Activated CD4-positive, CD25-positive, alpha-beta regulatory T cell (primary cell): ENCODE data around the gene TBC1D22A.

Experiments
- DNase-seq, 4 experiments: peaks; one replicate each; lab custom pipeline; 2025; lab: John Stamatoyannopoulos, UW

The TBC1D22A gene

GRCh38 chr22:46995501-46996360 lies 233.3 kb downstream of the TBC1D22A start:
- no peak for DNase-seq

GRCh38 chr22:46996595-46997310 lies 234.3 kb downstream of the TBC1D22A start:
- DNase-seq = no peak

GRCh38 chr22:46997311-46997970 lies 235.0 kb downstream of the TBC1D22A start:
- DNase-seq = no peak

DNA sequence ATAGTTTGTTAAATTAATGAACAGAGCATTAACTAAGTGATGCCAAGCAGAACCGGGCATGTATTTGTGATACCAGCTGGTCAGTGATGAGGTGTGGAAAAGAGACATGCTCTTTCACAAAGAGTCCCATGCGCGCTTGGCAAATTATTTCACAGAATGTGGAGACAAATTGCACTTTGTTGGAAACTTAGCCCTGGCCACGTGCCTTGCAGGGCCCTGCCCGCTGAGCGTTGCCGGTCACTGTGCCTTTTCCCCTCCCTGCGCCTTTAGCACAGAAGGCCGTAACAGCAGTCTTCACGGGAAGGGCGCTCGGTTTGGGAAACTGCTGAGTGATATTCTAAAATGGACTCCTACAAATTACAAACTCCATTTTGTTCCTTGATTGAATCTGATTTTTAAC lies 235.9 kb downstream of the TBC1D22A start:
- no peak for DNase-seq

- no peak for DNase-seq
Measured at GRCh38 chr22:47000256-47000655, 237.8 kb downstream of the TBC1D22A start.

DNA sequence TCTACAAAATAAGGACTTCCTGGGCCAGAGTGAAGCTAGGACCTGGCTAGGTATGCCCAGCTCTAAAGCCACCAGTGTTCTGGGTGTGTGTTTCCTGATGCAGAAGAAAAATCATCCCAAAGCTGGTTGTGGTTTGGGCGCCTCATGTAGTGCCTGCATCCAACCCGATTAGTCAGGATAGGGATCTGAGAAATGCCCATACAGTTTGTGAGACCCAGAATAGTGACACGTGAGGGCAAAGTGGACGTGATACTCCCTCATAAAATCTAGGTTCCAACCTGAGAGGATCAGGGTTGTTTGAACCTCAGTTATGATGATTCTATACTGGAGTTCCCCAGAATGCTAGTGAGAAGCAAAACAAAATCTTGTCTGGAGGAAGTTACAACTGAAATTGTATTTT lies 238.4 kb downstream of the TBC1D22A start:
- no peak for DNase-seq

GRCh38 chr22:47001288-47001687 lies 238.8 kb downstream of the TBC1D22A start:
- no peak for DNase-seq

GRCh38 chr22:47002692-47003091 lies 240.2 kb downstream of the TBC1D22A start:
- DNase-seq = no peak

DNA sequence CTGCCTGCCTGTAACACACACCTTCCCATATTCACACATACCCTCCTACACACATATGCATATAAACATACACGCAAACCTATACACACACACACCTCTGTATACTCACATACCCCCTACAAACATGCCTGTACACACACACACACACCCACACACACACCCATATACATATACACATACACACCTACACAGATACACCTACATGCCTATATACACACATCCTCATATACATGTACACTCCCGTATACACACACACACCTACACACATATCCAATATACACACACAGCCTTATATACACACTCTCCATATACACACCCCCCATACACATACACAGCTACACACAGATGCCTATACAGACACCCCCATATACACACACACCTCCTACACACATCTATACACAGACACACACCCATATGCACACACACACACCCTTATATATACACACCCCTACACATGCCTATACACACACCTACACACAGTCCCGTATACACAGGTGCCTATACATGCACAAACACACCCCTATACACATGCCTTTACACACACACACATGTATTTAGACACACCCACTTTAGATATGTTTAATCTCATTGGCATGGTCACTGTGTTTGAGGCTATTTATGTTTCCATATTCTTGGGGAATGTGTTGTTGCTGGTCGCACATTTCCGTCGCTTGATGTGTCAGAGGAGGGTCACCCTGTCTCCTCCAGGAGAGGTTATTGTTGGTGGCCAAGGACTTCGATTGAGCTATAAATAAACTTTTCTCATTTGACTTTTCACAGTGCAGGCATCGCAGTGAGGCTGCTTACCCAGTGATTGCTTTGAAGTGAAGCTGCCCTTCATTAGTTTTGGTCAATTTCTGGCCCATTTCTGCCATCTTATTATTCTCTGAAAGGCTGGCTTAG lies 243.3 kb downstream of the TBC1D22A start:
- no peak for DNase-seq

DNA sequence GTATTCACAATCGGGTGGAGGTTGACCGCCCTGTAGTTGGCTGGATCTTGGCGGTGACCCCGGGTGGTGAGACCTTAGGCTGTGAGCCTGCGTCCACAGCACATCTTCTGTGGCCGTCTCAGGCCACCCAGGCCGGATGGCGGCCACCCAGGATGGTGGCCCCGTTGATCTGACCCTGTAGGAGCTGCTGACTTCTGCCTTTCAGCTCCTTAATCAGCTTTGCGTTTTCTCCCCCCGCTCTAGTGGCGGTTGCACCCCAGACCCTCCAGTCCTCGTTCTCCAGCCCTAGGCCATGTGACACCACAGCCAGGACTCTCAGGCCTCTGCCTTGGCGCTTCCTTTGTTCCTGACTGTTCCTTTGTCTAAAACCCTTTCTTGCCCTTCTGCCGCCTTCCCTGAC lies 244.0 kb downstream of the TBC1D22A start:
- DNase-seq = no peak

- no peak for DNase-seq
Measured at GRCh38 chr22:47006869-47007268, 244.4 kb downstream of the TBC1D22A start.

GRCh38 chr22:47007496-47007895 lies 245.0 kb downstream of the TBC1D22A start:
- no peak for DNase-seq

GRCh38 chr22:47008208-47008885 lies 245.9 kb downstream of the TBC1D22A start:
- DNase-seq = no peak

DNA sequence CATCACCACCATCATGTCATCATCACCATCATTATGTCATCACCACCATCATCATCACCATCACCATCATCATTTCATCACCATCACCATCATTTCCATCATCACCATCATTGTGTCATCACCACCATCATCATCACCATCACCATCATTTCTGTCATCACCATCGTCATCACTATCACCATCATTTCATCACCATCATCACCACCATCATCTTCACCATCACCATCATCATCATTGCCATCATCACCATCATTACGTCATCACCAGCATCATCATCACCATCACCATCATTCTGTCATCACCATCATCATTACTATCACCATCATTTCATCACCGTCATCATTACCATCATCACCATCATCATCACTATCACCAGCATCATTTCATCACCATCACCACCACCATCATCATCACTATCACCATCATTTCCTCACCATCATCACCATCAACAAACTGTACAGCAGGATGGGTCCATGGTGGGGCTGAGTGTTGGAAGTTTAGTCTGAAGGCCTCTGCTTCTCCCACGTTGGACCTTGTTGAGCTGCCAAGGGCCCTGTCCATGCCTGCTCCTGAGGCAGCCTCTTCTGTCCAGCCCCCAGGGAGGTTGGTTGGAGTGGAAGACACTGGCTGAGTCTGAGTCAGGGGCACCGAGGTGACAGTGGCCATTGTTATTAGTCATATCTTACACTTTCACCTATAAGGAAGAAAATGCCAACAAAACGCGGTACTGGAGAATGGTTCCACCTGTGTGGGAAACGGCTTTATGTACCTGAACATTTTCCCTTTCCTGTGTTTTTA lies 247.1 kb downstream of the TBC1D22A start:
- DNase-seq = no peak

- no peak for DNase-seq
Measured at GRCh38 chr22:47010211-47010610, 247.8 kb downstream of the TBC1D22A start.

DNA sequence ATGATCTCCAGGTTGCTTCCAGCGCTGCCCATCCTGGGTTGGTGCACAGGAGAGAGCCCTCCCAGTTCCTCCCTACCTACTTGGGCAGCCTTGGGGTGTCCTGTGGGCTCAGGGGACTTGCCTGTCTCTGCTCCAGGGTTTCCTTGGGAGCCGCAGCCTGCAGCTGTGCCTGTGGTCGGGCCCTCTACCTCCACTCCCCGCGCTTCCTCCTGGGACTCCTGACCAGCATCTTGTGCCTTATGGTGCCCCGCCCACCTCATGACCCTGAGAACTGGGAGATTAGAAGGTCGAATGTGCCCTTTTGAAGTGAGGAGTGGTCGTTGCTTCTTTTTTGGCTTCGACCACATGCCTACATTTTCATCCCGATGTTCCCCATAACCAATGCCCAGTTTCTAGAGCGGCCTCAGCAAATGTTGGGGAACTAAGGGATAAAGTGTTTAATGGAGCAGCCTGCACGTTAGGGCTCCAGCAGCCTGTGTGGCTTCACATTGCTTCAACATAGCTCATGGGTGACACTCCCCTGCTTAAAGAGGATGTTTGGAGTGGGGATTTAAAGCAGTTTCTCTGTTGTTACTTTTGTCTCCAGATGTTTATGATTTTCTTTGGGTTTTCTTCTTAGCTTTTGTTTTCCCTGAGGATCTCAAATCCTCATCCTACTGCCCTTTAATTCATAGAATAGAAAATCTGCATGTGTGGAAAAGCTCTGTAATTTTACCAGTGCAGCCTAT lies 248.8 kb downstream of the TBC1D22A start:
- no peak for DNase-seq

DNA sequence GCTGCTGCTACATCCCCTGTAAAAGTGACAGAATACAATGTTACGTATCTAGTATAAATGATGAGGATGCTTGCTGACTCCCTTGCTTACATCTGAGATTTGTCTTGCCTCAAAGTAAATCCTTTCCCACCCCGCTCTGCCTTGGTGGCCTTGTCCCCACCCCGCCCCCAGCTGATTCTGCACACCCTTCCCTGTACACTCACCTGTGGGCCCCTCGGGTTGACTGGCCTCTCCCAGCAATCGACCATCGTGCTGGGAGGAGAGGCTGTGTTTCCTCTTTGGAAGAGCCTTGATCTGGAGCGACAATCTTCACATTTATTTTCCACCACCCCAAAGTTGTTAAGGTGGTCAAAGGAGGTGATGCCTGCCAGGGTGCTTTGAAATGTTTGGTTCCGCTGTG lies 249.4 kb downstream of the TBC1D22A start:
- no peak for DNase-seq

GRCh38 chr22:47012589-47013370 lies 250.3 kb downstream of the TBC1D22A start:
- DNase-seq = no peak
